ENCODE measurements around the gene TMEM94.

- TF ChIP-seq POLR2AphosphoS5 (IDR thresholded peaks at IDR 0.05; ENCODE audit: low read depth, low read length) = no peak
- TF ChIP-seq, protein P1, sequence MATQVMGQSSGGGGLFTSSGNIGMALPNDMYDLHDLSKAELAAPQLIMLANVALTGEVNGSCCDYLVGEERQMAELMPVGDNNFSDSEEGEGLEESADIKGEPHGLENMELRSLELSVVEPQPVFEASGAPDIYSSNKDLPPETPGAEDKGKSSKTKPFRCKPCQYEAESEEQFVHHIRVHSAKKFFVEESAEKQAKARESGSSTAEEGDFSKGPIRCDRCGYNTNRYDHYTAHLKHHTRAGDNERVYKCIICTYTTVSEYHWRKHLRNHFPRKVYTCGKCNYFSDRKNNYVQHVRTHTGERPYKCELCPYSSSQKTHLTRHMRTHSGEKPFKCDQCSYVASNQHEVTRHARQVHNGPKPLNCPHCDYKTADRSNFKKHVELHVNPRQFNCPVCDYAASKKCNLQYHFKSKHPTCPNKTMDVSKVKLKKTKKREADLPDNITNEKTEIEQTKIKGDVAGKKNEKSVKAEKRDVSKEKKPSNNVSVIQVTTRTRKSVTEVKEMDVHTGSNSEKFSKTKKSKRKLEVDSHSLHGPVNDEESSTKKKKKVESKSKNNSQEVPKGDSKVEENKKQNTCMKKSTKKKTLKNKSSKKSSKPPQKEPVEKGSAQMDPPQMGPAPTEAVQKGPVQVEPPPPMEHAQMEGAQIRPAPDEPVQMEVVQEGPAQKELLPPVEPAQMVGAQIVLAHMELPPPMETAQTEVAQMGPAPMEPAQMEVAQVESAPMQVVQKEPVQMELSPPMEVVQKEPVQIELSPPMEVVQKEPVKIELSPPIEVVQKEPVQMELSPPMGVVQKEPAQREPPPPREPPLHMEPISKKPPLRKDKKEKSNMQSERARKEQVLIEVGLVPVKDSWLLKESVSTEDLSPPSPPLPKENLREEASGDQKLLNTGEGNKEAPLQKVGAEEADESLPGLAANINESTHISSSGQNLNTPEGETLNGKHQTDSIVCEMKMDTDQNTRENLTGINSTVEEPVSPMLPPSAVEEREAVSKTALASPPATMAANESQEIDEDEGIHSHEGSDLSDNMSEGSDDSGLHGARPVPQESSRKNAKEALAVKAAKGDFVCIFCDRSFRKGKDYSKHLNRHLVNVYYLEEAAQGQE (IDR thresholded peaks at IDR 0.05; ENCODE audit: insufficient read depth in 1 of 2, low read depth in 2 of 2, low read length in 1 of 2) = no peak
Measured at GRCh38 chr17:75526555-75527270, 70.3 kb downstream of the TMEM94 start.
